Measurements from ENCODE around the gene PPIL4. TPM values are rescaled to one million over a fixed set of nuclear protein-coding genes. Genes with fewer than 3 reads are reported as not detected.

PPIL4 gene
- total and polyA plus RNA-seq, 2 of the 13 experiments (the other 11 are each of a cell fraction or from before 2014, with no cell fraction given): 5.5 to 46.0 TPM

DNA sequence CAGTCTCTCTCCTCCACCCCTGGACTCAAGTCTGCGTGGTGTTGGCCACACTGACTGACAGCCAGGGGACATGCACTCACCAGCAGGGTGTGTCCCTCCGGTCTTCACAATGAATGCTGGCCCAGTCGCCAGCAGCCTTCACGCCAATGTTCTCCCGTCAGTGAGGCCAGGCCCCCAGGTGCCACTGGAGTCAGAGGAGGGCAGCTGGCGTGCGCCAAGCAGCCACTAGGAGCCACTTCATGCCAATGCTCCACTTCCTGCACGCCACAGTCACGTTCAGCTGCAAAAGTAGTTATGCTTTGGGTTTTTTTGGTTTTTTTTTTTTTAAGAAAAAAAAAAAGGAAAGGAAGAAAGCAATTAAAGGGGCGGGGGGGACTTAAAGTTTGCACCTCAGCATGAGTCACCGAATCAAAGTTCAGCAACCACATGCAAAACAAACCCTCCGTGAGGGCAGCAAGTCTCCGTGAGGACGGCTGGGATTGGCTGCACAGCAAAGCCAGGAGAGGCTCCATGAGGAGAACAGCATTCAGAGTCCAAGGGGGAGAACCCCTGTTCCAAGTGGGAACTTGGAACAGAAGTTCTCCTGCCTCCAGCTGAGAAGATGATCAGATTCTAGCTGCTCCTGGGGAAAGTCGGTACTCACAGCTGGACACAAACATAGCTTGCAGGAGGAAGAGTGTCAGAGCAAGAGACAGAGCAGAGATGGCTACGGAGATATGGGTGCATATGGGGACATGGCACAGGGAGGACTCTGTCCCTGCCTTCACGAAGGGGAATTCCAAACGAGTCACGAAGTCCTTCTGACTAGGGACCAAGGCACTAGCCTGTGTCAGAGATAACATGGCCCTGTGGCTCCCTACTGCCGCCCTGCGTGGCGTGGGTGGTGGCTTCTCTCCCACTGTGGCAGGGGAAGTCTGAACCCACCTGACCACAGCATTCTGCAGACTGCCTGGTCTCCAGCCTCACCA lies 60.8 kb downstream of the PPIL4 start, which contains the start of gene ZC3H12D (continued):
- no peak for TF ChIP-seq CBX1 (IDR thresholded peaks at IDR 0.05; ENCODE audit: low read depth)
- TF ChIP-seq ZNF468 (CRISPR knock-in tag; IDR thresholded peaks at IDR 0.05): no peak
- TF ChIP-seq, protein P1, sequence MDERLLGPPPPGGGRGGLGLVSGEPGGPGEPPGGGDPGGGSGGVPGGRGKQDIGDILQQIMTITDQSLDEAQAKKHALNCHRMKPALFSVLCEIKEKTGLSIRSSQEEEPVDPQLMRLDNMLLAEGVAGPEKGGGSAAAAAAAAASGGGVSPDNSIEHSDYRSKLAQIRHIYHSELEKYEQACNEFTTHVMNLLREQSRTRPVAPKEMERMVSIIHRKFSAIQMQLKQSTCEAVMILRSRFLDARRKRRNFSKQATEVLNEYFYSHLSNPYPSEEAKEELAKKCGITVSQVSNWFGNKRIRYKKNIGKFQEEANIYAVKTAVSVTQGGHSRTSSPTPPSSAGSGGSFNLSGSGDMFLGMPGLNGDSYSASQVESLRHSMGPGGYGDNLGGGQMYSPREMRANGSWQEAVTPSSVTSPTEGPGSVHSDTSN (CRISPR knock-in tag; IDR thresholded peaks at IDR 0.05): peak; percentile 84
- TF ChIP-seq ZNF558 (CRISPR knock-in tag; IDR thresholded peaks at IDR 0.05; ENCODE audit: borderline replicate concordance): no peak
- peak; percentile 89; the same call in 1 of the 2 replicates for TF ChIP-seq KDM3A (CRISPR knock-in tag; IDR thresholded peaks at IDR 0.05; ENCODE audit: low read depth)
- TF ChIP-seq ERF (CRISPR knock-in tag; IDR thresholded peaks at IDR 0.05): peak; percentile 91; the same call in 1 of the 2 replicates
- TF ChIP-seq ZFP90 (CRISPR knock-in tag; IDR thresholded peaks at IDR 0.05; ENCODE audit: borderline replicate concordance): no peak
- TF ChIP-seq ZNF343 (CRISPR knock-in tag; IDR thresholded peaks at IDR 0.05): no peak; the same call in 1 of the 2 replicates
- no peak for TF ChIP-seq THYN1 (CRISPR knock-in tag; IDR thresholded peaks at IDR 0.05; ENCODE audit: borderline replicate concordance, low read depth)
- TF ChIP-seq SNAI1 (CRISPR knock-in tag; IDR thresholded peaks at IDR 0.05; ENCODE audit: borderline replicate concordance): 0 out of 2 replicates have a peak, but pooled peaks have one; percentile 44
- TF ChIP-seq, protein P2, sequence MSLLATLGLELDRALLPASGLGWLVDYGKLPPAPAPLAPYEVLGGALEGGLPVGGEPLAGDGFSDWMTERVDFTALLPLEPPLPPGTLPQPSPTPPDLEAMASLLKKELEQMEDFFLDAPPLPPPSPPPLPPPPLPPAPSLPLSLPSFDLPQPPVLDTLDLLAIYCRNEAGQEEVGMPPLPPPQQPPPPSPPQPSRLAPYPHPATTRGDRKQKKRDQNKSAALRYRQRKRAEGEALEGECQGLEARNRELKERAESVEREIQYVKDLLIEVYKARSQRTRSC (CRISPR knock-in tag; IDR thresholded peaks at IDR 0.05; ENCODE audit: low read depth): no peak
- TF ChIP-seq TAF1 (CRISPR knock-in tag; IDR thresholded peaks at IDR 0.05): peak; percentile 70
- TF ChIP-seq ZNF260 (CRISPR knock-in tag; IDR thresholded peaks at IDR 0.05; ENCODE audit: borderline replicate concordance, low read depth): no peak
- TF ChIP-seq MED1 (CRISPR knock-in tag; IDR thresholded peaks at IDR 0.05): no peak; the same call in none of the 2 replicates
- TF ChIP-seq JARID2 (CRISPR knock-in tag; IDR thresholded peaks at IDR 0.05; ENCODE audit: insufficient replicate concordance): peak; percentile 40
- TF ChIP-seq, protein P3, sequence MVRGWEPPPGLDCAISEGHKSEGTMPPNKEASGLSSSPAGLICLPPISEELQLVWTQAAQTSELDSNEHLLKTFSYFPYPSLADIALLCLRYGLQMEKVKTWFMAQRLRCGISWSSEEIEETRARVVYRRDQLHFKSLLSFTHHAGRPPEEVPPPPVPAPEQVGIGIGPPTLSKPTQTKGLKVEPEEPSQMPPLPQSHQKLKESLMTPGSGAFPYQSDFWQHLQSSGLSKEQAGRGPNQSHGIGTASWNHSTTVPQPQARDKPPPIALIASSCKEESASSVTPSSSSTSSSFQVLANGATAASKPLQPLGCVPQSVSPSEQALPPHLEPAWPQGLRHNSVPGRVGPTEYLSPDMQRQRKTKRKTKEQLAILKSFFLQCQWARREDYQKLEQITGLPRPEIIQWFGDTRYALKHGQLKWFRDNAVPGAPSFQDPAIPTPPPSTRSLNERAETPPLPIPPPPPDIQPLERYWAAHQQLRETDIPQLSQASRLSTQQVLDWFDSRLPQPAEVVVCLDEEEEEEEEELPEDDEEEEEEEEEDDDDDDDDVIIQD (CRISPR knock-in tag; IDR thresholded peaks at IDR 0.05; ENCODE audit: low read depth): peak; percentile 56
- no peak for TF ChIP-seq HMGA1 (CRISPR knock-in tag; conservative IDR thresholded peaks at IDR 0.05)
- peak; percentile 82 for TF ChIP-seq ZNF274 (CRISPR knock-in tag; IDR thresholded peaks at IDR 0.05)
- TF ChIP-seq ZZZ3 (CRISPR knock-in tag; IDR thresholded peaks at IDR 0.05; ENCODE audit: borderline replicate concordance): 0 out of 2 replicates have a peak, but pooled peaks have one; percentile 16
- TF ChIP-seq NR2C2 (CRISPR knock-in tag; IDR thresholded peaks at IDR 0.05; ENCODE audit: borderline replicate concordance): peak; percentile 21; the same call in 1 of the 2 replicates
- TF ChIP-seq ZNF75D (CRISPR knock-in tag; IDR thresholded peaks at IDR 0.05; ENCODE audit: borderline replicate concordance): no peak
- peak; percentile 72 for TF ChIP-seq POLR2AphosphoS5 (IDR thresholded peaks at IDR 0.05; ENCODE audit: low read depth, low read length)
- TF ChIP-seq E2F2 (CRISPR knock-in tag; IDR thresholded peaks at IDR 0.05; ENCODE audit: borderline replicate concordance): 0 out of 2 replicates have a peak, but pooled peaks have one; percentile 69
- TF ChIP-seq ZNF674 (CRISPR knock-in tag; IDR thresholded peaks at IDR 0.05; ENCODE audit: low read depth): no peak
- TF ChIP-seq HNRNPH1 (optimal IDR thresholded peaks at IDR 0.05; ENCODE audit: low read depth, low read length): no peak
